ENCODE data around the gene ASCL4.

Gene ASCL4

DNA sequence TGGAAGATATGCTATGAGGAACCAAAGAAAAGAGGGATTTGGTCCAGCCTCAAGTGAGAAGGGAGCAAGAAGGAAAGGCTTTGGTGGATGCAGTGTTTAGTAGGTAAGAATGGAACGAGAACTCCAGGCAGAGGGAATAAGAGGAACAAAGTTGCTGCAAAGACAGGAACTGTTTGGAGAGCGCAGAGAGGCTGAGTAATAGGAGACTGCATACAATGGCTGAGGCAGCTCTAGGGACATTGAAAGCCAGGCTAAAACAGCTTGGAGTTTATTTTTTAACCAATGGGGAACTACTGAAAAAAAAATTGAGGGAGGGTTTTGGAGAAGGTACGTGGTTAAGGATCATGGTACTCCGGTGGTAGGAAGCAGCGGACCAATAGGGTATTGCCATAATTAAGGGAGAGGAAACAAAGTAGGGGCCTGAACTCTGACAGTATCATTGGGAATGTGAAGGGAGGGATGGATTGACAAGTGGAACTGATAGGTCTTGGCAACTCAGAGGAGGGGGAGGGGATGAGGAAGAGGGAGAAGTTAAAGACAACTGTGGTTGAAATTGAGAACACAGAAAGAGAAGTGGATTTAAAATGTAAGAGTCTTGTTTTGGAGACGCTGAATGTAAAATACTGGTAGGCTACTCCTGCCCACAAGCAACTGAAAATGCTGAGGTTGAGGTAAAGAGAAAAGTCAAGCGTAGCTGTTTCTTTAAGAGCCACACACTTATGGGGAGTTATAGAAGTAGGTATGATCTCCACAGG is 4.8 kb downstream of the ASCL4 start:
- Histone ChIP-seq H3K9me2 (ENCODE audit: low read depth, low read length) (no peaks in the 10 kb centered on the region), H3K9ac (ENCODE audit: low read length) (no peak overlapping the region), H3F3A (ENCODE audit: insufficient read depth, low read length) (no peaks in the 10 kb centered on the region), H3K9me3 (ENCODE audit: low read length) (no peaks in the 10 kb centered on the region), H2AFZ (ENCODE audit: low read length) (no peak overlapping the region), H3K4me3 (ENCODE audit: low read depth, low read length, poor library complexity, severe bottlenecking) (no peak overlapping the region), H3K27ac (ENCODE audit: low read depth, low read length, poor library complexity, severe bottlenecking) (no peak overlapping the region), H3K79me2 (ENCODE audit: insufficient read depth, low read length) (no peaks in the 10 kb centered on the region), H3K4me2 (ENCODE audit: low read length) (no peak overlapping the region), H3K27me3 (ENCODE audit: insufficient read depth, low read length) (no peaks in the 10 kb centered on the region), H3K36me3 (ENCODE audit: insufficient read depth, low read length) (no peaks in the 10 kb centered on the region), H4K20me1 (ENCODE audit: insufficient read depth, low read length) (no peaks in the 10 kb centered on the region), H3K4me1 (ENCODE audit: insufficient read depth, low read length, severe bottlenecking) (no peaks in the 10 kb centered on the region)
- TF ChIP-seq, protein P1, sequence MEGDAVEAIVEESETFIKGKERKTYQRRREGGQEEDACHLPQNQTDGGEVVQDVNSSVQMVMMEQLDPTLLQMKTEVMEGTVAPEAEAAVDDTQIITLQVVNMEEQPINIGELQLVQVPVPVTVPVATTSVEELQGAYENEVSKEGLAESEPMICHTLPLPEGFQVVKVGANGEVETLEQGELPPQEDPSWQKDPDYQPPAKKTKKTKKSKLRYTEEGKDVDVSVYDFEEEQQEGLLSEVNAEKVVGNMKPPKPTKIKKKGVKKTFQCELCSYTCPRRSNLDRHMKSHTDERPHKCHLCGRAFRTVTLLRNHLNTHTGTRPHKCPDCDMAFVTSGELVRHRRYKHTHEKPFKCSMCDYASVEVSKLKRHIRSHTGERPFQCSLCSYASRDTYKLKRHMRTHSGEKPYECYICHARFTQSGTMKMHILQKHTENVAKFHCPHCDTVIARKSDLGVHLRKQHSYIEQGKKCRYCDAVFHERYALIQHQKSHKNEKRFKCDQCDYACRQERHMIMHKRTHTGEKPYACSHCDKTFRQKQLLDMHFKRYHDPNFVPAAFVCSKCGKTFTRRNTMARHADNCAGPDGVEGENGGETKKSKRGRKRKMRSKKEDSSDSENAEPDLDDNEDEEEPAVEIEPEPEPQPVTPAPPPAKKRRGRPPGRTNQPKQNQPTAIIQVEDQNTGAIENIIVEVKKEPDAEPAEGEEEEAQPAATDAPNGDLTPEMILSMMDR (IDR thresholded peaks at IDR 0.05; ENCODE audit: low read length), result no peak
- TF ChIP-seq EZH2 (IDR thresholded peaks at IDR 0.05; ENCODE audit: borderline replicate concordance, low read length), result no peak

DNA sequence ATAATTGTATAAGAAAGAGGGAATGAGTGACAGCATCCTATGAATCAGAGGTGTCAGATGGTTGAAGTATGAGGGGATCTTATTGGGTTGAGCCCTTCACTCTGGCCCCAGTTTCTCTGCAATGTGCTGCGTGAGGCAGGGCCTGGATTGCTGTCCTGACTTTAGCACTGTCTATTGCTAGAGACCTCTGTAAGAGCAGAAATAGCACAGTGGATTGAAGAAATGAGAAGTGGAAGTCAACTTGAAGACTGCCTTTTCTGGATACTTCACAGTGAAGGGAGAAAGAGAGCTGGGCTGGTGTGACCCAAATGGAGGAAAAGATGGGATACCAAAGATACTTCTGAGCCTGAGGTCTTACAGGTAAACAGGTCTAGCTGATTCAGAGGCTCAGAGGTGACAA is 5.8 kb downstream of the ASCL4 start:
- no peaks in the 10 kb centered on the region for H3K4me1 ChIP-seq (ENCODE audit: insufficient read depth, low read length, severe bottlenecking)
- H3K27me3 ChIP-seq (ENCODE audit: insufficient read depth, low read length), result no peaks in the 10 kb centered on the region
- H3K27ac ChIP-seq (ENCODE audit: low read depth, low read length, poor library complexity, severe bottlenecking), result no peak overlapping the region

DNA sequence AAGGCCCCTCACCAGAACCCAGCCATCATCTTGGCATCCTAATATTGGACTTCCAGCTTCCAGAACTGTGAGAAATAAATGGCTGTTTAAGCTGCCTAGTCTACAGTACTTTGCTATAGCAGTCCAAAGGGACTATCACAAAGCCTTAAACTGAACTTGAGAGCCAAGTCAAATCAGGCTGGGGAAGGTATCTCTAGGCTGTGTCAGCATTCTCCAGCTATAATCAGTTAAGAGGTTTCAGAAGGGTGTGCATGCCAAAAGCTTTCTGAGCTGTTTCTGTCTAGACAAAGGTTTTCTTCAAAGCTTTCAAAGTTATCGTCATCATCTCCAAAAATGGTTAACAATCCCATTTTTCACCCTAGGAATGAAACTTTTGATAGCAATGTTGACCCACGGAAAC is 7.6 kb downstream of the ASCL4 start:
- Histone ChIP-seq H3K27me3 (ENCODE audit: insufficient read depth, low read length) (no peaks in the 10 kb centered on the region), H3K27ac (ENCODE audit: low read depth, low read length, poor library complexity, severe bottlenecking) (no peak overlapping the region), H4K20me1 (ENCODE audit: insufficient read depth, low read length) (no peaks in the 10 kb centered on the region), H3K9me3 (ENCODE audit: low read length) (no peaks in the 10 kb centered on the region), H3K9ac (ENCODE audit: low read length) (no peak overlapping the region), H3F3A (ENCODE audit: insufficient read depth, low read length) (no peaks in the 10 kb centered on the region), H3K9me2 (ENCODE audit: low read depth, low read length) (no peaks in the 10 kb centered on the region), H3K4me3 (ENCODE audit: low read depth, low read length, poor library complexity, severe bottlenecking) (no peak overlapping the region), H3K36me3 (ENCODE audit: insufficient read depth, low read length) (no peaks in the 10 kb centered on the region), H3K4me1 (ENCODE audit: insufficient read depth, low read length, severe bottlenecking) (no peaks in the 10 kb centered on the region), H3K4me2 (ENCODE audit: low read length) (no peak overlapping the region), H3K79me2 (ENCODE audit: insufficient read depth, low read length) (no peaks in the 10 kb centered on the region), H2AFZ (ENCODE audit: low read length) (no peak overlapping the region)
- TF ChIP-seq, protein P1 (IDR thresholded peaks at IDR 0.05; ENCODE audit: low read length), result no peak
- no peak for TF ChIP-seq EZH2 (IDR thresholded peaks at IDR 0.05; ENCODE audit: borderline replicate concordance, low read length)

More for the DNA sequence above, 5.8 kb downstream of the ASCL4 start:
- Histone ChIP-seq H3K4me2 (ENCODE audit: low read length) (no peak overlapping the region), H3K9me2 (ENCODE audit: low read depth, low read length) (no peaks in the 10 kb centered on the region), H2AFZ (ENCODE audit: low read length) (no peak overlapping the region), H3K9me3 (ENCODE audit: low read length) (no peaks in the 10 kb centered on the region), H3F3A (ENCODE audit: insufficient read depth, low read length) (no peaks in the 10 kb centered on the region), H3K79me2 (ENCODE audit: insufficient read depth, low read length) (no peaks in the 10 kb centered on the region), H3K9ac (ENCODE audit: low read length) (no peak overlapping the region), H3K36me3 (ENCODE audit: insufficient read depth, low read length) (no peaks in the 10 kb centered on the region), H4K20me1 (ENCODE audit: insufficient read depth, low read length) (no peaks in the 10 kb centered on the region), H3K4me3 (ENCODE audit: low read depth, low read length, poor library complexity, severe bottlenecking) (no peak overlapping the region)
- TF ChIP-seq EZH2 (IDR thresholded peaks at IDR 0.05; ENCODE audit: borderline replicate concordance, low read length), result no peak
- TF ChIP-seq, protein P1 (IDR thresholded peaks at IDR 0.05; ENCODE audit: low read length), result no peak
